Mesenchymal stem cell (in vitro differentiated cells and primary cell): ENCODE data around the gene SPOCD1.

Source experiments
- DNase-seq: peaks from one replicate; pipeline ENCODE4 v3.0.0-alpha.2; 2013
- H2AFZ ChIP-seq: one replicate; pipeline ENCODE4 v1.6.1; 2013; ENCODE audit warnings: low read depth, mild to moderate bottlenecking, control low read depth, inconsistent platforms, low read length, moderate library complexity
- H2AK5ac ChIP-seq: 2 replicates; pipeline ENCODE4 v1.6.1; 2013; ENCODE audit warnings: low read length, moderate library complexity, mild to moderate bottlenecking, inconsistent platforms; ENCODE audit not compliant: severe bottlenecking
- H2BK120ac ChIP-seq: one replicate; pipeline ENCODE4 v1.6.1; 2013; ENCODE audit warnings: low read depth, mild to moderate bottlenecking, inconsistent platforms, low read length, moderate library complexity
- H2BK12ac ChIP-seq, 2 experiments: one replicate each; pipeline ENCODE4 v1.6.1; 2013; ENCODE audit warnings: inconsistent platforms in 2 of 2, low read length in 2 of 2, mild to moderate bottlenecking in 2 of 2, moderate library complexity in 2 of 2, control low read depth in 1 of 2
- H2BK15ac ChIP-seq: one replicate; pipeline ENCODE4 v1.6.1; 2013; ENCODE audit warnings: mild to moderate bottlenecking, low read depth, inconsistent platforms; ENCODE audit not compliant: poor library complexity, severe bottlenecking
- H2BK5ac ChIP-seq: 2 replicates; pipeline ENCODE4 v1.6.1; 2013; ENCODE audit warnings: low read depth, mild to moderate bottlenecking, low read length, control low read depth, inconsistent platforms; ENCODE audit not compliant: poor library complexity, severe bottlenecking
- H3K14ac ChIP-seq, 2 experiments: one replicate each; pipeline ENCODE4 v1.6.1; 2013; ENCODE audit warnings: inconsistent platforms in 2 of 2, low read length in 2 of 2, control low read depth in 1 of 2, mild to moderate bottlenecking in 1 of 2, moderate library complexity in 1 of 2
- H3K18ac ChIP-seq, 2 experiments: one replicate each; pipeline ENCODE4 v1.6.1; 2013; ENCODE audit warnings: inconsistent platforms in 2 of 2, low read length in 2 of 2, control low read depth in 1 of 2, low read depth in 1 of 2, mild to moderate bottlenecking in 1 of 2
- H3K23ac ChIP-seq, 2 experiments: one replicate each; pipeline ENCODE4 v1.6.1; 2013; ENCODE audit warnings: inconsistent platforms in 2 of 2, low read length in 2 of 2, mild to moderate bottlenecking in 2 of 2, moderate library complexity in 2 of 2, control low read depth in 1 of 2
- H3K27ac ChIP-seq: 2 replicates; pipeline ENCODE4 v1.5.1; 2013; ENCODE audit warnings: mild to moderate bottlenecking, moderate library complexity, low read length, control low read depth, inconsistent platforms; ENCODE audit not compliant: poor library complexity, severe bottlenecking
- H3K27me3 ChIP-seq, 2 experiments: 2 replicates each; pipeline versions ENCODE4 v1.6.1 to v1.7.0; 2013; ENCODE audit warnings: low read length in 2 of 2, mild to moderate bottlenecking in 2 of 2, moderate library complexity in 2 of 2, control low read depth in 1 of 2, inconsistent platforms in 1 of 2; ENCODE audit not compliant: control insufficient read depth in 1 of 2, insufficient read depth in 1 of 2
- H3K36me3 ChIP-seq, 2 experiments: 2 replicates each; pipeline versions ENCODE4 v1.6.1 to v1.7.0; 2013; ENCODE audit warnings: low read length in 2 of 2, control low read depth in 1 of 2, inconsistent platforms in 1 of 2, low read depth in 1 of 2, mild to moderate bottlenecking in 1 of 2; ENCODE audit not compliant: insufficient read depth in 2 of 2, control insufficient read depth in 1 of 2
- H3K4ac ChIP-seq, 2 experiments: one replicate each; pipeline ENCODE4 v1.6.1; 2013; ENCODE audit warnings: inconsistent platforms in 2 of 2, low read length in 2 of 2, mild to moderate bottlenecking in 2 of 2, moderate library complexity in 2 of 2, control low read depth in 1 of 2, low read depth in 1 of 2
- H3K4me1 ChIP-seq: 2 replicates; pipeline ENCODE4 v1.6.1; 2013; ENCODE audit warnings: low read depth, low read length, control low read depth; ENCODE audit not compliant: control insufficient read depth, insufficient read depth
- H3K4me2 ChIP-seq: 2 replicates; pipeline ENCODE4 v1.6.1; 2013; ENCODE audit warnings: low read length, mild to moderate bottlenecking, inconsistent platforms; ENCODE audit not compliant: poor library complexity, severe bottlenecking
- H3K4me3 ChIP-seq, 2 experiments: 2 replicates each; pipeline versions ENCODE4 v1.5.1 to v1.7.0; 2013; ENCODE audit warnings: low read length in 2 of 2, mild to moderate bottlenecking in 2 of 2, control low read depth in 1 of 2, low read depth in 1 of 2; ENCODE audit not compliant: insufficient read depth in 1 of 2
- H3K79me1 ChIP-seq: replicated peaks from 2 replicates; pipeline ENCODE4 v1.6.1; 2013; ENCODE audit warnings: mild to moderate bottlenecking, control low read depth, low read length, inconsistent platforms; ENCODE audit not compliant: poor library complexity, severe bottlenecking
- H3K9ac ChIP-seq: 2 replicates; pipeline ENCODE4 v1.7.0; 2013; ENCODE audit warnings: mild to moderate bottlenecking, low read length, moderate library complexity
- H3K9me3 ChIP-seq: 2 replicates; pipeline ENCODE4 v1.7.0; 2013; ENCODE audit warnings: mild to moderate bottlenecking, low read length; ENCODE audit not compliant: control insufficient read depth
- H4K8ac ChIP-seq: one replicate; pipeline ENCODE4 v1.6.1; 2013; ENCODE audit warnings: inconsistent platforms, mild to moderate bottlenecking, low read length, moderate library complexity
- H4K91ac ChIP-seq: one replicate; pipeline ENCODE4 v1.6.1; 2013; ENCODE audit warnings: mild to moderate bottlenecking, low read length, inconsistent platforms
- WGBS: methylation state at CpG from one replicate; pipeline ENCODE4 v1.1.7; 2013; ENCODE audit warnings: mixed read lengths; 5-methylcytosine and 5-hydroxymethylcytosine counted together

The SPOCD1 gene

DNA sequence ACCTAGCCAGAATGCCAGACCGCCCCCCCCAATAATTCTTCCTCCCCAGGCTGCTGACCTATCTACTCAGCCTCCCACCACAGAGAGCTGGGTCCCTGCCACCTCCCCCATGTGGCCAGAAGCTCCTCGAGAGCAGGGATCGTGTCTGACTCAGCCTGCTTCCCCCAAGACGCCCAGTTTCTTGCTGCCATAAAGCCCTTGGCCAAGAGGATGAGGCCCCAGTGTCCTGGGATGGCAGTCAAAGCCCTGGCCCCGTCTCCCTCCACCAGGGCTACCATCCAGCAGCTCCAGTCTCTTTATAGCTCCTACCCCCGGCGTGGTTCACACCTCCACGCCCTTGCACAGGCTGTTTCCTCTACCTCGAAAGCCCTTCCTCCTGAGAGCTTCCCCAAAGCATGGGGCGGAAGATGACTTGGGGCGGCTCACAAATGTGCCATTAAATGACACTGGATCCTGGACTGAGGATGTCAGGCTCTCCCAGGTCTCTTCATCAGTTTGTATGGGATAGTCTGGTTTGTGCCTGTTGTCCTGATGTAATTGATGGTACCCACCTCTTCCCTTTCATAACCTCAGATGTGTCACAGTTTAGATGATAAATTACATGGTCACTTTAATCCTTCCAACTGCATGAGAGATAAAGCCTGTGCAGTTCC lies 64.8 kb downstream of the SPOCD1 start:
- 50% methylated on average over 11 of the region's 11 CpGs for WGBS
- no peak overlapping the region for H4K8ac ChIP-seq
- H4K91ac ChIP-seq, result no peak overlapping the region
- H3K4me2 ChIP-seq, result no peak overlapping the region
- H3K9ac ChIP-seq, result no peak overlapping the region
- H3K23ac ChIP-seq, result no peak overlapping the region
- no peaks in the 10 kb centered on the region for H3K9me3 ChIP-seq
- H3K4me1 ChIP-seq, result peaks cover 34% of the 10 kb centered on the region
- H3K14ac ChIP-seq, result no peak overlapping the region
- peak overlapping the region; percentile 2 for H2BK15ac ChIP-seq
- no peak overlapping the region for H2AFZ ChIP-seq
- no peak overlapping the region for H3K18ac ChIP-seq
- H3K27ac ChIP-seq, result no peak overlapping the region
- no peak overlapping the region for H3K4ac ChIP-seq
- H2BK5ac ChIP-seq, result no peak overlapping the region
- H3K4me3 ChIP-seq, result no peak overlapping the region
- DNase-seq, result peak; percentile 69
- H2AK5ac ChIP-seq, result no peak overlapping the region
- no peaks in the 10 kb centered on the region for H3K79me1 ChIP-seq
- H2BK12ac ChIP-seq, result no peak overlapping the region
- H2BK120ac ChIP-seq, result no peak overlapping the region
- H3K36me3 ChIP-seq, result peaks cover 0 to 2% of the 10 kb centered on the region in 2 experiments
- H3K27me3 ChIP-seq, result peaks cover 5 to 38% of the 10 kb centered on the region in 2 experiments

GRCh38 chr1:31749785-31750735 lies 65.8 kb downstream of the SPOCD1 start:
- no peaks in the 10 kb centered on the region for H3K79me1 ChIP-seq
- no peak overlapping the region for H4K8ac ChIP-seq
- no peak overlapping the region for H2BK15ac ChIP-seq
- H3K18ac ChIP-seq, result no peak overlapping the region
- no peak overlapping the region for H3K27ac ChIP-seq
- H2BK5ac ChIP-seq, result no peak overlapping the region
- H3K4me1 ChIP-seq, result peaks cover 33% of the 10 kb centered on the region
- H3K9me3 ChIP-seq, result no peaks in the 10 kb centered on the region
- no peak overlapping the region for H3K4ac ChIP-seq
- peaks cover 5 to 38% of the 10 kb centered on the region in 2 experiments for H3K27me3 ChIP-seq
- peak; percentile 26 for DNase-seq
- peak overlapping the region; percentile 9 to 27 for H2BK12ac ChIP-seq
- H3K36me3 ChIP-seq, result no peaks in the 10 kb centered on the region
- H3K9ac ChIP-seq, result no peak overlapping the region
- H3K14ac ChIP-seq, result peak overlapping the region in 1 of 2 experiments; percentile 9
- H2AFZ ChIP-seq, result no peak overlapping the region
- H3K4me3 ChIP-seq, result no peak overlapping the region
- H4K91ac ChIP-seq, result no peak overlapping the region
- WGBS, result 80% methylated on average over 7 of the region's 7 CpGs
- no peak overlapping the region for H3K4me2 ChIP-seq
- no peak overlapping the region for H2AK5ac ChIP-seq
- no peak overlapping the region for H3K23ac ChIP-seq
- no peak overlapping the region for H2BK120ac ChIP-seq

DNA sequence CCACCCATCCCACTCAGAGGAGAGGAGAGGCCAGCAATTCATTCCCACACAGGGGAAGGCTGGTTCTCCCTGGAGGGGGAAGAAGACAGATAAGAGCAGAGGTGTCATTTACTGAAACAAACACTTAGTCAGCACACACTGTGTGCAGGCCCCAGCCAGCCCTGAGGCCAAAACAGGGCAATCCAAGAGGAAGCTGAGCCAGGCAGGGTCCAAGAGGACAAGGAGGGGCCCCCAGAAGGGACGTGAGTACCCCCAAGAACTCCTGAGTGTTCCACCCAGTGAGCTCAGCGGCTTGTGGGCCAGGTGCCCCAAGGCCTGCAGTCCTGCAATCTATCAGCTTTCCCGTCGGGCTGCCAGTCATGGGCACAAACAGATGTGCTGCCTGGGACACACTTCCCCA lies 67.5 kb downstream of the SPOCD1 start:
- H3K4me2 ChIP-seq, result no peak overlapping the region
- peak; percentile 20 for DNase-seq

GRCh38 chr1:31747304-31747703 lies 68.5 kb downstream of the SPOCD1 start:
- DNase-seq, result no peak
- Histone ChIP-seq H3K4me1 (peaks cover 24% of the 10 kb centered on the region), H3K23ac (no peak overlapping the region), H2BK5ac (no peak overlapping the region), H2BK15ac (no peak overlapping the region), H3K36me3 (peaks cover 0 to 8% of the 10 kb centered on the region in 2 experiments), H3K4ac (no peak overlapping the region), H3K27ac (no peak overlapping the region), H2AK5ac (no peak overlapping the region), H4K91ac (no peak overlapping the region), H2BK120ac (no peak overlapping the region), H4K8ac (no peak overlapping the region), H3K4me3 (no peak overlapping the region), H3K9me3 (no peaks in the 10 kb centered on the region), H3K79me1 (no peaks in the 10 kb centered on the region), H3K4me2 (no peak overlapping the region), H2BK12ac (no peak overlapping the region), H2AFZ (no peak overlapping the region), H3K14ac (no peak overlapping the region), H3K18ac (no peak overlapping the region), H3K9ac (no peak overlapping the region), H3K27me3 (peaks cover 5 to 35% of the 10 kb centered on the region in 2 experiments)
- WGBS, result 79% methylated on average over 1 of the region's 1 CpG

More for the DNA sequence above, 67.5 kb downstream of the SPOCD1 start:
- no peaks in the 10 kb centered on the region for H3K79me1 ChIP-seq
- peak overlapping the region in 1 of 2 experiments; percentile 14 for H3K18ac ChIP-seq
- H2BK5ac ChIP-seq, result no peak overlapping the region
- no peak overlapping the region for H2BK120ac ChIP-seq
- H3K23ac ChIP-seq, result no peak overlapping the region
- H3K4me3 ChIP-seq, result no peak overlapping the region
- H3K4ac ChIP-seq, result no peak overlapping the region
- H3K27me3 ChIP-seq, result peaks cover 5 to 38% of the 10 kb centered on the region in 2 experiments
- peaks cover 25% of the 10 kb centered on the region for H3K4me1 ChIP-seq
- H3K14ac ChIP-seq, result no peak overlapping the region
- peak overlapping the region in 1 of 2 experiments; percentile 38 for H2BK12ac ChIP-seq
- H2BK15ac ChIP-seq, result no peak overlapping the region
- no peaks in the 10 kb centered on the region for H3K9me3 ChIP-seq
- no peak overlapping the region for H2AFZ ChIP-seq
- peaks cover 0 to 8% of the 10 kb centered on the region in 2 experiments for H3K36me3 ChIP-seq
- H3K9ac ChIP-seq, result no peak overlapping the region
- H4K8ac ChIP-seq, result no peak overlapping the region
- H3K27ac ChIP-seq, result no peak overlapping the region
- H2AK5ac ChIP-seq, result no peak overlapping the region
- WGBS, result 55% methylated on average over 4 of the region's 4 CpGs
- H4K91ac ChIP-seq, result no peak overlapping the region
